BE2C (cell line): ENCODE results near the gene SLAIN2.

Source experiments
- DNase-seq: peaks from one replicate; pipeline ENCODE4 v3.0.0-alpha.2; 2020
- H3K27me3 ChIP-seq: fragments of 250-450 bp; sonication (Bioruptor Pico); 2 replicates; pipeline ENCODE4 v1.5.1; 2020; ENCODE audit warnings: mild to moderate bottlenecking
- H3K36me3 ChIP-seq: fragments of 250-450 bp; sonication (Bioruptor Pico); 2 replicates; pipeline ENCODE4 v1.5.1; 2020; ENCODE audit warnings: mild to moderate bottlenecking
- H3K4me1 ChIP-seq: fragments of 250-450 bp; sonication (Bioruptor Pico); 2 replicates; pipeline ENCODE4 v1.5.1; 2020
- H3K4me3 ChIP-seq: 2 replicates; pipeline ENCODE4 v1.5.1; 2011; ENCODE audit warnings: low read depth, low read length
- H3K9me3 ChIP-seq: fragments of 250-450 bp; sonication (Bioruptor Pico); 2 replicates; pipeline ENCODE4 v1.5.1; 2020
- CTCF ChIP-seq: IDR thresholded peaks from 2 replicates; pipeline ENCODE4 v1.5.1; 2012; ENCODE audit warnings: mild to moderate bottlenecking, low read depth, low read length

The SLAIN2 gene

GRCh38 chr4:48343551-48343950 lies 2.2 kb downstream of the SLAIN2 start:
- Histone ChIP-seq H3K4me3 (peak overlapping the region; percentile 95), H3K4me1 (peaks cover 9% of the 10 kb centered on the region), H3K27me3 (no peaks in the 10 kb centered on the region), H3K9me3 (no peaks in the 10 kb centered on the region), H3K36me3 (0 out of 2 replicates have a peak, but pooled peaks cover 3% of the 10 kb centered on the region)
- no peak for DNase-seq
- no peak for TF ChIP-seq CTCF

- no peaks in the 10 kb centered on the region for H3K9me3 ChIP-seq
- no peak overlapping the region for H3K4me3 ChIP-seq
- DNase-seq, result no peak
- no peak for TF ChIP-seq CTCF
- H3K4me1 ChIP-seq, result peaks cover 14% of the 10 kb centered on the region
- 0 out of 2 replicates have a peak, but pooled peaks cover 3% of the 10 kb centered on the region for H3K36me3 ChIP-seq
- H3K27me3 ChIP-seq, result no peaks in the 10 kb centered on the region
These were observed 4.2 kb downstream of the SLAIN2 start for GRCh38 chr4:48345542-48345941.

- Histone ChIP-seq H3K4me1 (peaks cover 14% of the 10 kb centered on the region), H3K9me3 (no peaks in the 10 kb centered on the region), H3K27me3 (no peaks in the 10 kb centered on the region), H3K4me3 (no peak overlapping the region), H3K36me3 (0 out of 2 replicates have a peak, but pooled peaks cover 3% of the 10 kb centered on the region)
- TF ChIP-seq CTCF, result no peak
- DNase-seq, result no peak
These were observed 5.3 kb downstream of the SLAIN2 start for GRCh38 chr4:48346594-48346993.

- Histone ChIP-seq H3K4me3 (no peak overlapping the region), H3K27me3 (no peaks in the 10 kb centered on the region), H3K36me3 (no peaks in the 10 kb centered on the region), H3K4me1 (peaks cover 14% of the 10 kb centered on the region), H3K9me3 (no peaks in the 10 kb centered on the region)
- no peak for DNase-seq
- no peak for TF ChIP-seq CTCF
These were observed 6.1 kb downstream of the SLAIN2 start for GRCh38 chr4:48347282-48347921.

- peaks cover 11% of the 10 kb centered on the region for H3K4me1 ChIP-seq
- H3K4me3 ChIP-seq, result no peak overlapping the region
- no peaks in the 10 kb centered on the region for H3K9me3 ChIP-seq
- no peak for TF ChIP-seq CTCF
- no peaks in the 10 kb centered on the region for H3K27me3 ChIP-seq
- H3K36me3 ChIP-seq, result no peaks in the 10 kb centered on the region
- DNase-seq, result no peak
These were observed 9.5 kb downstream of the SLAIN2 start for GRCh38 chr4:48350871-48351270.

- no peak for TF ChIP-seq CTCF
- no peaks in the 10 kb centered on the region for H3K36me3 ChIP-seq
- peaks cover 5% of the 10 kb centered on the region for H3K4me1 ChIP-seq
These were observed 11.5 kb downstream of the SLAIN2 start for GRCh38 chr4:48352793-48353192.

More at GRCh38 chr4:48352793-48353192, 11.5 kb downstream of the SLAIN2 start:
- H3K9me3 ChIP-seq, result no peaks in the 10 kb centered on the region
- H3K4me3 ChIP-seq, result no peak overlapping the region
- DNase-seq, result no peak
- no peaks in the 10 kb centered on the region for H3K27me3 ChIP-seq
